Endothelial cell of umbilical vein (primary cell): ENCODE data around the gene CRISPLD2. TPM values are rescaled to one million over a fixed set of nuclear protein-coding genes. Genes with fewer than 3 reads are reported as not detected.

Source experiments
- BruUV-seq: library from RNA; stranded (reverse); fragments of 400-500 nt; replicated peaks from 2 replicates; lab custom pipeline; 2021; lab: Mats Ljungman, UMichigan
- CTCF ChIA-PET: fragments of 300-600, 350-600 bp; sonication (Branson Sonifier 250); formaldehyde crosslinking; loops from one replicate; lab custom pipeline; 2021; ENCODE audit warnings: antibody characterized with exemption, inconsistent platforms; lab: Charles Lee
- POLR2A ChIA-PET: fragments of 300-600, 350-600 bp; sonication (Branson Sonifier 250); formaldehyde crosslinking; loops from one replicate; lab custom pipeline; 2021; ENCODE audit warnings: antibody characterized with exemption, inconsistent platforms; lab: Charles Lee
- DNase-seq: peaks from one replicate; pipeline ENCODE4 v3.0.0-alpha.2; 2011; ENCODE audit warnings: low read depth, low spot score
- FAIRE-seq: peaks from 2 replicates; lab custom pipeline; 2011; peaks lifted over from hg19 to GRCh38; lab: Jason Lieb, UNC
- H2AFZ ChIP-seq: 2 replicates; pipeline ENCODE4 v1.6.0; 2012; ENCODE audit warnings: low read depth, low read length, control low read depth, inconsistent platforms
- H3K27ac ChIP-seq: 2 replicates; pipeline ENCODE4 v1.5.1; 2011; ENCODE audit warnings: low read depth, mild to moderate bottlenecking, control low read depth, low read length, moderate library complexity; ENCODE audit not compliant: insufficient read depth
- H3K27me3 ChIP-seq, 2 experiments: 2 replicates each; pipeline versions ENCODE4 v1.6.0 to v1.6.1; 2011; ENCODE audit warnings: low read length in 2 of 2, mixed read lengths in 1 of 2; ENCODE audit not compliant: control insufficient read depth in 2 of 2, insufficient read depth in 2 of 2
- H3K36me3 ChIP-seq, 2 experiments: 2 replicates in 1 of 2; 3 replicates in 1 of 2; pipeline ENCODE4 v1.5.1; 2011; ENCODE audit warnings: low read length in 2 of 2, mild to moderate bottlenecking in 1 of 2, moderate library complexity in 1 of 2; ENCODE audit not compliant: control insufficient read depth in 2 of 2, insufficient read depth in 2 of 2; ENCODE audit errors: extremely low read depth in 1 of 2
- H3K4me1 ChIP-seq: 3 replicates; pipeline ENCODE4 v1.5.1; 2011; ENCODE audit warnings: mild to moderate bottlenecking, low read length; ENCODE audit not compliant: control insufficient read depth, insufficient read depth; ENCODE audit errors: extremely low read depth
- H3K4me2 ChIP-seq: 2 replicates; pipeline ENCODE4 v1.6.1; 2011; ENCODE audit warnings: low read length, control low read depth, mixed read lengths; ENCODE audit not compliant: insufficient read depth
- H3K4me3 ChIP-seq, 3 experiments: fragments of 200-600 bp in 1 of 3; sonication (generic), shearing (Covaris generic) in 1 of 3; replicated peaks in 1 of 3; 2 replicates each; pipeline ENCODE4 v1.5.1; 2011 to 2016; ENCODE audit warnings: control low read depth in 3 of 3, low read length in 3 of 3, mild to moderate bottlenecking in 2 of 3, inconsistent platforms in 1 of 3, low read depth in 1 of 3, moderate library complexity in 1 of 3; ENCODE audit not compliant: insufficient read depth in 1 of 3
- H3K79me2 ChIP-seq: 2 replicates; pipeline ENCODE4 v1.6.0; 2012; ENCODE audit warnings: low read length, inconsistent platforms; ENCODE audit not compliant: control insufficient read depth, insufficient read depth
- H3K9ac ChIP-seq: replicated peaks from 2 replicates; pipeline ENCODE3; 2011; ENCODE audit warnings: low read length, control low read depth; ENCODE audit not compliant: insufficient read depth; ENCODE audit errors: extremely low read depth
- H3K9me1 ChIP-seq: replicated peaks from 3 replicates; pipeline ENCODE4 v1.6.0; 2011; ENCODE audit warnings: mild to moderate bottlenecking, low read length; ENCODE audit not compliant: control insufficient read depth, insufficient read depth; ENCODE audit errors: extremely low read depth
- H3K9me3 ChIP-seq: replicated peaks from 2 replicates; pipeline ENCODE4 v1.5.1; 2012; ENCODE audit warnings: low read length, inconsistent platforms; ENCODE audit not compliant: control insufficient read depth, insufficient read depth
- H4K20me1 ChIP-seq: replicated peaks from 2 replicates; pipeline ENCODE3; 2011; ENCODE audit warnings: mild to moderate bottlenecking, low read length; ENCODE audit not compliant: control insufficient read depth, insufficient read depth; ENCODE audit errors: extremely low read depth
- CTCF ChIP-seq, 2 donors: IDR thresholded peaks; 1 replicate in 1 of 2; 2 replicates in 1 of 2; pipeline ENCODE4 v1.5.1; 2011; ENCODE audit warnings: low read length in 2 of 2, mild to moderate bottlenecking in 2 of 2, moderate library complexity in 2 of 2, control low read depth in 1 of 2, inconsistent platforms in 1 of 2, low read depth in 1 of 2; ENCODE audit not compliant: insufficient read depth in 1 of 2; ENCODE audit errors: extremely low read depth in 1 of 2
- EZH2 ChIP-seq: IDR thresholded peaks from 2 replicates; pipeline ENCODE4 v1.6.1; 2012; ENCODE audit warnings: borderline replicate concordance, low read depth, mild to moderate bottlenecking, moderate library complexity, low read length, inconsistent platforms; ENCODE audit not compliant: severe bottlenecking
- FOS ChIP-seq: IDR thresholded peaks from 2 replicates; pipeline ENCODE4 v1.6.1; 2011; ENCODE audit warnings: mild to moderate bottlenecking, low read length, moderate library complexity, borderline replicate concordance; ENCODE audit not compliant: insufficient read depth
- GATA2 ChIP-seq: IDR thresholded peaks from 2 replicates; pipeline ENCODE4 v1.7.0; 2011; ENCODE audit warnings: low read depth, mild to moderate bottlenecking, moderate library complexity, mixed read lengths, low read length; ENCODE audit not compliant: insufficient read length, insufficient read depth
- JUN ChIP-seq: IDR thresholded peaks from 2 replicates; pipeline ENCODE4 v1.6.1; 2011; ENCODE audit warnings: borderline replicate concordance, low read depth; ENCODE audit not compliant: insufficient read length, insufficient read depth
- MAX ChIP-seq: IDR thresholded peaks from 2 replicates; pipeline ENCODE4 v1.6.1; 2011; ENCODE audit not compliant: insufficient read depth, insufficient read length
- MYC ChIP-seq: IDR thresholded peaks from one replicate; pipeline ENCODE4 v1.6.1; 2011; ENCODE audit warnings: mild to moderate bottlenecking, low read depth, low read length
- POLR2A ChIP-seq: IDR thresholded peaks from 2 replicates; pipeline ENCODE4 v1.6.1; 2012; ENCODE audit warnings: low read depth, mild to moderate bottlenecking, control low read depth, low read length
- POLR2AphosphoS5 ChIP-seq: IDR thresholded peaks from 2 replicates; pipeline ENCODE4 v1.6.1; 2012; ENCODE audit warnings: low read depth, mild to moderate bottlenecking, control low read depth, low read length, moderate library complexity; ENCODE audit not compliant: insufficient read depth
- dilution Hi-C: fragments of 300-500 bp; cut with MboI; formaldehyde crosslinking; loops from one replicate; pipeline ENCODE4 v1.15.0; 2019; ENCODE audit warnings: low sequenced_read_pairs; ENCODE audit not compliant: extremely low pct_ligation_motif_present
- intact Hi-C: fragments of 100-400 bp; cut with micrococcal nuclease; formaldehyde crosslinking; loops from one replicate; pipeline ENCODE4 v1.10.0; 2022
- polyA plus RNA-seq, 4 experiments: library from polyadenylated mRNA; depleted of rRNA in 3 of 4; stranded (reverse) in 3 of 4; unstranded in 1 of 4; fragments of >200 nt; gene quantifications; 2 replicates each; pipeline versions ENCODE4 v1.2.1 to v1.2.3, GENCODE V29; 2011 to 2012; ENCODE audit warnings: missing spikeins in 1 of 4
- total RNA-seq: library from RNA; stranded (reverse); gene quantifications from 2 replicates; pipeline ENCODE4 v1.2.3, GENCODE V29; 2021

The CRISPLD2 gene
- total and polyA plus RNA-seq, 2 donors (not counting 3 experiments of a cell fraction or from before 2014, with no cell fraction given), result 0.14 to 0.73 TPM

- no peaks in the 10 kb centered on the region for H3K9me3 ChIP-seq
- no peak for DNase-seq
- H3K36me3 ChIP-seq, result peaks cover 13 to 22% of the 10 kb centered on the region in 2 experiments
- H3K9me1 ChIP-seq, result no peaks in the 10 kb centered on the region
- dilution Hi-C loops (no loop called here), intact Hi-C loops (no loop called here)
- H3K4me3 ChIP-seq, result no peak overlapping the region
- H3K9ac ChIP-seq, result no peak overlapping the region
- no peaks in the 10 kb centered on the region for H4K20me1 ChIP-seq
- BruUV-seq, result no TSS peak
- no peak overlapping the region for H2AFZ ChIP-seq
- POLR2A ChIA-PET, result no interaction called here
- TF ChIP-seq POLR2AphosphoS5 (no peak), FOS (no peak), MAX (no peak), MYC (no peak), GATA2 (no peak), JUN (no peak), POLR2A (no peak), EZH2 (no peak), CTCF (IDR thresholded peaks at IDR 0.05; ENCODE audit: extremely low read depth in 1 of 2, insufficient read depth in 1 of 2, low read depth in 1 of 2, low read length in 2 of 2) (no peak)
- H3K27ac ChIP-seq, result no peak overlapping the region
- no peak for FAIRE-seq
- H3K79me2 ChIP-seq, result no peaks in the 10 kb centered on the region
- CTCF ChIA-PET, result no interaction called here
- H3K4me2 ChIP-seq, result no peak overlapping the region
- H3K4me1 ChIP-seq, result no peaks in the 10 kb centered on the region
- H3K27me3 ChIP-seq, result no peaks in the 10 kb centered on the region
Observed at GRCh38 chr16:84780544-84781376, 39.0 kb upstream of the CRISPLD2 start.
